Thyroid gland (tissue), 4 donors: Measurements from ENCODE around the gene ISX.

Experiments
- CTCF ChIP-seq, 6 experiments: fragments of 200-600 bp in 3 of 6; fragments of 450-650 bp in 3 of 6; sonication (generic) in 3 of 6; IDR thresholded peaks; one replicate each; pipeline ENCODE4 v1.5.1; 2016 to 2019; ENCODE audit warnings: antibody characterized with exemption in 6 of 6, mild to moderate bottlenecking in 2 of 6, inconsistent platforms in 1 of 6, moderate library complexity in 1 of 6
- POLR2A ChIP-seq, 2 donors: fragments of 450-650 bp; IDR thresholded peaks; one replicate each; pipeline ENCODE4 v1.6.1; 2017; ENCODE audit warnings: antibody characterized with exemption in 2 of 2, mild to moderate bottlenecking in 2 of 2, moderate library complexity in 1 of 2

- TF ChIP-seq CTCF (IDR thresholded peaks at IDR 0.05) (no peak), POLR2A (IDR thresholded peaks at IDR 0.05) (no peak)
These were observed 41.6 kb upstream of the ISX start for GRCh38 chr22:35024364-35024692.
